GM21786 (cell line): ENCODE measurements around the gene RYR1.
"Not testable (repeated sequence)": the region's sequence is repeated elsewhere in the genome, so short reads cannot be mapped to it uniquely, and the experiment has no call there.

Source experiments
- ATAC-seq: cut with Tn5 transposase; IDR thresholded peaks from one replicate; pipeline ENCODE4 v1.9.1; 2021; ENCODE audit not compliant: unreplicated experiment

RYR1 gene

DNA sequence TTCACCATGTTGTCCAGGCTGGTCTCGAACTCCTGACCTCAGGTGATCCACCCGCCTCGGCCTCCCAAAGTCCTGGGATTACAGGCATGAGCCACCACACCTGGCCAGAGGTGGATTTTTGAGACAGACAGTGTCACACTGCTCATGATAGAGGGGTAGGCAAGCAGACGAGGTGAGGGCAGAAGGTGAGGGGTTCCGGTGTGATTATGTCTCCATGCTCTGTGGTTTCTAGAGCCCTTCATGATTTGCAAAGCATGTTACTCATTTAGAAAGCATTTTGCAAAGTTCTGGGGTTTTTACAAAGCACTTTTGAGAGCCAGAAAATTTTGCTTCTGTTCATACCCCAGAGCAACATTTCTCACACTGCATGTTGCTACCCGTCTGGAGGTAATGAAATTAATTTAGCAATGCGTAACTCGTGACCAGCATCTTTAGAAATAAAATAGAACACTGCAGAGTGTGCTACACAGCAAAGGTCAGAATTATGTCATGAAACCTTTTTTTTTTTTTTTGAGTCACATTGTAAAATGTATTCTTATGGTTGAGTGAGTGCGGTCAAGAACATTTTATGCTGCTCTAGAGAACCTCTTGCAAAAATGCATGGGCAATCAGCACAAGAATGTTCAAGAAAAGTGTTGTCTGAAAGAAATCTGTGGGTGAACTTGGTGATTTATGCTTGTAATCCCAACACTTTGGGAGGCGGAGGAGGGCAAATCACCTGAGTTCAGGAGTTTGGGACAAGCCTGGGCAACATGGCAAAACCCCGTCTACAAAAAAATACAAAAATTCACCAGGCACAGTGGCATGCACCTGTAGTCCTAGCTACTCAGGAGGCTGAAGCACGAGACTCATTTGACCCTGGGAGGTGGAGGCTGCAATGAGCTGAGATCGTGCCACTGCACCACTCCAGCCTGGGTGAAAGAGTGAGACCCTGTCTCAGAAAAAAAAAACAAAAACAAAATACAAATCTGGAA is 126.2 kb downstream of the RYR1 start:
- ATAC-seq, result peak; percentile 69

DNA sequence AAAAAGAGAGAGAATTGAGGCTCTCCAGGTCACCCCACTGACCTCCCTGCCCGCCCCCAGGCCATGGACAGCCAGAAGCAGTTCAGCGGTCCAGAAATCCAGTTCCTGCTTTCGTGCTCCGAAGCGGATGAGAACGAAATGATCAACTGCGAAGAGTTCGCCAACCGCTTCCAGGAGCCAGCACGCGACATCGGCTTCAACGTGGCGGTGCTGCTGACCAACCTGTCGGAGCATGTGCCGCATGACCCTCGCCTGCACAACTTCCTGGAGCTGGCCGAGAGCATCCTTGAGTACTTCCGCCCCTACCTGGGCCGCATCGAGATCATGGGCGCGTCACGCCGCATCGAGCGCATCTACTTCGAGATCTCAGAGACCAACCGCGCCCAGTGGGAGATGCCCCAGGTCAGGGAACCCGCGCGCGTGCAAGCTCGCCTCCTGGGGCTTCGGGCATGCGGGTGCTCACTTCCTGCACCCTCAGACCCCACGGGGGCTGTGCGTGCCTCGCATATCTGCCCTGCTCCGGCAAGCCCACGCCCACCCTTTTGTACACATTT is 127.6 kb downstream of the RYR1 start:
- ATAC-seq, result no peak

DNA sequence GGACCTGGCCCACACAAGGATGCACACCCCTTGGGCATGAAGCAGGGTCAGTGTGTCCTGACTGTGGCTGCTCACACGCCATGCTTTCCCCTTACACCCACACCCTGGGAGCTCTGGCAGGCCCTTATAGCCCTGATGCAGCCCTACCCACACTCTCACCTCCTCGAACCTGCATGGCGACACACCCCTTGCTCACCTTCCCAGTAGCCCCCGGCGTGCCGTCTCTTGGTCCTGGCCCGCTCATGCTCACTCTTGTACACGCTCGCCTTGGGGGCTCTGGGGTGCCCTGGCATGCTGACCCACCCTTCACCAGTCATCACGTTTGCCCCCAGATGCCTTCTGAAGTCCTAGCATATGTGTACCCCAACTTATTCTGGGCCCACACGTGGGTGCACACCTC is 128.2 kb downstream of the RYR1 start:
- no peak for ATAC-seq

DNA sequence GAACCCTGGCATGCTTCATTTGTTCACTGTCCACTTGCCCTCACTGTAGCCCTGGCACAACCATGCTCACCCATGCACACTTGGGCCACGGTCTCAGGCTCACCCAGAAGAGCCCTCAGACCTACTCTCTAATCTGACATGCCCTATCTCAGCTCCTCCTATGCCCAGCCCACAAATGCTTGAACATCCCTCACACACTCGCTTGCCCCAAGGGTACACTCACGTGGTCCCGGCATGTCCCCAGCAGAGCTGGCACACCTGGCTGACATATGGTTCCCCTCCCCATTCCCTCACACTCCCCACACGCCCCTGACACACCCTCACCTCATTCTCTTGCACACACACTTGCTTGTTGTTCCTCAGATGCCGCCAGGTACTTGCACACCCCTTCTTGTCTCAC is 128.6 kb downstream of the RYR1 start:
- ATAC-seq, result no peak

DNA sequence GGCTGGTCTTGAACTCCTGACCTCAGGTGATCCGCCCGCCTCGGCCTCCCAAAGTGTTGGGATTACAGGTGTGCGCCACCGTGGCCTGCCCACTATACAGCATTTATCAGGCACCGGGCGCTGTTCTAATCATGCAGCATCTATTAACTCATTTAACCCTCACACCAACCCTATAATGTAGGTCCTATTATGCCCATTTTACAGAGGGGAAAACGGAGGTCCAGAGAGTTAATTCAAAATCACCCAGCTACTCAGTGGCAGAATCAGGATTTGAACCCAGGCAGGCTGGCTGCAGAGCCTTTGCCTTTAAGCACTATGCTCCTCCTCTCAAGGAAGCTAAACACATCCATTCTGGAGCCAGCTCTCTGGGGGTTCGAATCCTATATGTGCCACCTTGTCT is 130.0 kb downstream of the RYR1 start:
- no peak for ATAC-seq

DNA sequence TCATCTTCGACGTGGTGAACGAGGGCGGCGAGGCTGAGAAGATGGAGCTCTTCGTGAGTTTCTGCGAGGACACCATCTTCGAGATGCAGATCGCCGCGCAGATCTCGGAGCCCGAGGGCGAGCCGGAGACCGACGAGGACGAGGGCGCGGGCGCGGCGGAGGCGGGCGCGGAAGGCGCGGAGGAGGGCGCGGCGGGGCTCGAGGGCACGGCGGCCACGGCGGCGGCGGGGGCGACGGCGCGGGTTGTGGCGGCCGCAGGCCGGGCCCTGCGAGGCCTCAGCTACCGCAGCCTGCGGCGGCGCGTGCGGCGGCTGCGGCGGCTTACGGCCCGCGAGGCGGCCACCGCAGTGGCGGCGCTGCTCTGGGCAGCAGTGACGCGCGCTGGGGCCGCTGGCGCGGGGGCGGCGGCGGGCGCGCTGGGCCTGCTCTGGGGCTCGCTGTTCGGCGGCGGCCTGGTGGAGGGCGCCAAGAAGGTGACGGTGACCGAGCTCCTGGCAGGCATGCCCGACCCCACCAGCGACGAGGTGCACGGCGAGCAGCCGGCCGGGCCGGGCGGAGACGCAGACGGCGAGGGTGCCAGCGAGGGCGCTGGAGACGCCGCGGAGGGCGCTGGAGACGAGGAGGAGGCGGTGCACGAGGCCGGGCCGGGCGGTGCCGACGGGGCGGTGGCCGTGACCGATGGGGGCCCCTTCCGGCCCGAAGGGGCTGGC is 131.6 kb downstream of the RYR1 start:
- no peak for ATAC-seq

DNA sequence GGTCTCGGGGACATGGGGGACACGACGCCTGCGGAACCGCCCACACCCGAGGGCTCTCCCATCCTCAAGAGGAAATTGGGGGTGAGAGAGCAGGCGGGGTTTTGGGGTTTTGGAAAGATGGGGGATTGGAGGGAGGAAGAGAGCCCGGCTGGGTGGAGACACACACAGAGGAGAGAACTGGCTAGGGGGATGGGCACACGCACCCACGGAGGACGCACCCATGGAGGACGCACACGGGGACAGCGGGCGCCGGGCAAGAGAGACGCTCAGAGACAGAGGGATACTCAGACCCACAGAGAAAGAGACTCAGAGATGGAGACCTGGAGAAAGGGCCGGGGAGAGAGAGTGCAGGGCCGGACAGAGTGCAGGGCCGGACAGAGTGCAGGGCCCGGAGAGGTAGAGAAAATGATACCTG is 132.2 kb downstream of the RYR1 start:
- no peak for ATAC-seq

DNA sequence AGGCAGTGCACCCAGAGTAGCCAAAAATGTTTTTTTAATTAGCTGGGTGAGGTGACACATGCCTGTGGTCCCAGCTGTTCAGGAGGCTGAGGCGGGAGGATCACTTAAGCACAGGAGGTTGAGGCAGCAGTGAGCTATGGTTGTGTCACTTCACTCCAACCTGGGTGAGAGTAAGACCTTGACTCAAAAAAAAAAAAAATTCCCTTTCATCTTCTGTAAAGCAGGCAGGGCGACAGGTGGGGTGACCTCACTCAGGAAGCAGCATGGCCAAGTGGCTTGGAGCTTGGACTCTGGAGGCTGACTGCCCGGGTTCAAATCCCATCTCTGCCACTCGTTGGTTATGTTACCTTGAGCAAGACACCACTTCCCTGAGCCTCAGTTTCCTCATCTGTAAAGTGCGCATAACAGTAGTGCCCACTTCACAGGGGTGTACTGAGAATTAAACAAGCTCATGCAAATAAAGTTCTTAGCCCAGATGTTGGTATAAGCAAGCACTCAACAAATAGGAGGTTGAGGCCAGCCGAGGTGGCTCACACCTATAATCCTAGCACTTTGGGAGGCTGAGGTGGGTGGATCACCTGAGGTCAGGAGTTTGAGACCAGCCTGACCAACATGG is 136.0 kb downstream of the RYR1 start:
- no peak for ATAC-seq

DNA sequence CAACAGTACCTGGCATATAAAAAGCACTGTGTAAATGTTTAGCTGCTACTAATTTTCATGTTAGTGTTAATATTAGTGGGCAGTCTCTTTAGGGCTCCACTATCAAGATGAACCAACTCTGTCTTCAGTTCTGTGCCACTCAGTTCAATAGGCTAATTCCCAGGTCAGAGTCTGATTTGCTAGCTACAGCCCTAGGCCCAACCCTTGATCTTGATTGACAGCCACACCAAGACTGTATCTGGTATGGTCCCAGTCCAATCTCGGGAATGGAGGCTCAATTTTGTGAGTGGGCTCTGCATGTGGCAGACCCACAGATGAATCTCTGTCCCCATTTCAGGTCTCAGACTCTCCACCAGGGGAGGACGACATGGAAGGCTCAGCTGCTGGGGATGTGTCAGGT is 138.2 kb downstream of the RYR1 start:
- no peak for ATAC-seq

DNA sequence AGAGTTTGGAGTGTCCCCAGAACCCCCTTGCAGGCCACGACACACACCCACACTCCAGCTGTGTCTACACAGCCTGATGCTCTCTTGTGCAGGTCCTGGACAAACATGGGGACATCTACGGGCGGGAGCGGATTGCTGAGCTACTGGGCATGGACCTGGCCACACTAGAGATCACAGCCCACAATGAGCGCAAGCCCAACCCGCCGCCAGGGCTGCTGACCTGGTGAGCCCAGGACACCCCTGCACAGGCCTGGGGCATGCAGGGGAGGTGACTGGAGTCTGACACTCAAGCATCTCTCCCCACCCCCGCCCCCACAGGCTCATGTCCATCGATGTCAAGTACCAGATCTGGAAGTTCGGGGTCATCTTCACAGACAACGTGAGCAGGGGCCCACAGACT is 144.3 kb downstream of the RYR1 start:
- ATAC-seq, result no peak

DNA sequence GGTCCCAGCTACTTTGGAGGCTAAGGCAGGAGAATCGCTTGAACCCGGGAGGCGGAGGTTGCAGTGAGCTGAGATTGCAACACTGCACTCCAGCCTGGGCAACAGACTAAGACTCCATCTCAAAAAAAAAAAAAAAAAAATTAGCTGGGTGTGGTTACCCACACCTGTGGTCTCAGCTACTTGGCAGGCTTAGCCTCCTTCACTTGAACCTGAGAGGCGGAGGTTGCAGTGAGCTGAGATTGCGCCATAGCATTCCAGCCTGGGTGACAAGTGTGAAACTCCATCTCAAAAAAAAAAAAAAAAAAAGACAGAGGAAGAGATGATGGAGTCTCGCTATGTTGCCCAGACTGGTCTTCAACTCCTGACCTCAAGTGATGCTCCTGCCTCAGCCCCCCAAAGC is 145.8 kb downstream of the RYR1 start:
- not testable (repeated sequence) for ATAC-seq

DNA sequence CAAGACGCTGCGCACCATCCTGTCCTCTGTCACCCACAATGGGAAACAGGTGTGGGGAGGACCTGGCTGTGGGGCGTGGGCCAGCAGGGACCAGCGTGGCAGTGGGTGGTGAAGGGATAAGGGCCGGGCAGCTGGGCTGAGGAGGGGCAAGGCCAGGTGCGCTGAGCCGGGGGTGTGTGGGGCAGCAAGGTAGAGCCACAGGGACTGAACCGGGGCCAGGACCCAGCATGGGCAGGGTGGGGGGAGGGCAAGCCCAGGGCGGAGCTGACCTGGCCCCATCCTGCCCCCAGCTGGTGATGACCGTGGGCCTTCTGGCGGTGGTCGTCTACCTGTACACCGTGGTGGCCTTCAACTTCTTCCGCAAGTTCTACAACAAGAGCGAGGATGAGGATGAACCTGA is 146.6 kb downstream of the RYR1 start:
- no peak for ATAC-seq

DNA sequence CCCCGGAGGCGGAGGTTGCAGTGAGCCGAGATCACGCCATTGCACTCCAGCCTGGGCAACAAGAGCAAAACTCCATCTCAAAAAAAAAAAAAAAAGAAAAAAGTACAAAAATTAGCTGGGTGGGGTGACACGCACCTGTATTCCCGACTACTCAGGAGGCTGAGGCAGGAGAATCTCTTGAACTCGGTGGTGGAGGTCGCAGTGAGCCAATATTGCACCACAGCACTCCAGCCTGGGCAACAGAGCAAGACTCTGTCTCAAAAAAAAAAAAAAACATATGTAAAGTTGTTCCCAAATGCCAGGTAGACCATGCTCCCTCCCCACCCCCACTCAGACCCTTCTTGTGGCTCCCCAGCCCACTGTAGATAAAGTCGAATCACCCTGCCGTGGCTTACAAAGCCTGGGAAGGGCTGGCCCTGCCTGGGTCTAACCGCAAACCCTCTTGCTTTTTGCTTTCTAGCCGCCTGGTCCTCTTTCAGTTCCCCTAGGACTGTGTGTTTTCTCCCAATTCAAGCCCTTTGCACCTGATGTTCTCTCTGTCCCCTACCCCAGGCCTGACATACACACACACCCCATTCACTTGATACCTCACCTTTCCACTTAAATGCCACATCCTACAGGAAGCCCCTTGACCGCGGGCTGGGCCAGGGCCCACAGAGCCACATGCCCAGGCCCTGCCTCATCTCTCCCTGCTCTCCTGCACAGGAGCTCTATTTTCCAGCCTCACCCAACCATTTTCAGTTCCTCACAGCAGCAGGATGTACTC is 149.9 kb downstream of the RYR1 start:
- peak; percentile 81 for ATAC-seq

DNA sequence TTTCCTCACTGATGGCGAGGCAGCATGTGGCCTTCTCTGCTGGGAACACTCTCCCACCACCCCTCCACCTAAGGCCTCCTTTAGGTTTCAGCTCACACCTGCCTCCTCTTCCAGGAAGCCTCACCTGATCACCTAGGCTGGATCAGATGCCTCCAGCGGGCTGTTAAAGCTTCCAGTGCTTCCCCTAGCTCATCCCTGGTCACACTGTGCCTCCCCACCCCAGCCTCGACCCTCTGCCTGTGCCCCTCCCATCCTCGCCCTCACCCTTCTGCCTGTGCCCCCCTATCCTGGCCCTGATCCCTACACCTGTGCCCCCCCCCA is 150.5 kb downstream of the RYR1 start:
- ATAC-seq, result no peak

DNA sequence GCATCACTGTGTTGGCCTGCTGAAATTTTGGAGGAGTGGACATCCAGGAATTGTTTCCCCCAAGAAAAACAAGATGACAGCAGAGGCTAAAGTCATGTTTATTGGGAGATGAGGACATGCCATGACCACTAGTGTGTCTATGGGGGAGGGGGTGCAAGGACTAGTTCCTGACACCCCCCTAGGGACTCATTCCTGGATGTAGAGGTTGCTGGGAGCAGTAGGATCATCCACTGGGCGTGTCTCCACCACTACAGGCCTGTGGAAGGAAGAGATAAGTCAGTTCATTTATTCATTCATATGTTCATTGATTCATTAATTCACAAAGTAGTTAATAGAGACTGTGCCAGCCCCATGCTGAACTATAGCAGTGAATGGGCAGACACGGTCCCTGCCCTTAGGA is 154.1 kb downstream of the RYR1 start:
- ATAC-seq, result no peak

DNA sequence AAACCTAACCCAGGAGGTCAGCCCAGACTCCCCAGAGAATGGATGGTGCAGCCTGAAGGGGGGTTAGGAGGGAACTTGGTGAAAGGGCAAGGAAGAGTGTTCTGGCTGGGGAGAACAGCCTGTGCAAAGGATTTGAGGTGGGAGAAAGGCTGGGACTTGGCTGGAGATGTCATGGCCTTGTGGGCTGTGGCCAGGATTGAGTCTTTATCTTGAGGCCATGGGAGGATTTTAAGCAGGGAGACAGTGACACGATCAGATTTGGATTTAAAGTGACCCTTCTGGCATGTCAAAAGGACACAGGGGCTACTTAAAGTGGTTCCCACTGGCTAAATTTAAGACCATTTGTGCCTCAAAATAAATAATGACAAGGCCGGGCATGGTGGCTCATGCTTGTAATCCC is 154.6 kb downstream of the RYR1 start:
- ATAC-seq, result no peak

DNA sequence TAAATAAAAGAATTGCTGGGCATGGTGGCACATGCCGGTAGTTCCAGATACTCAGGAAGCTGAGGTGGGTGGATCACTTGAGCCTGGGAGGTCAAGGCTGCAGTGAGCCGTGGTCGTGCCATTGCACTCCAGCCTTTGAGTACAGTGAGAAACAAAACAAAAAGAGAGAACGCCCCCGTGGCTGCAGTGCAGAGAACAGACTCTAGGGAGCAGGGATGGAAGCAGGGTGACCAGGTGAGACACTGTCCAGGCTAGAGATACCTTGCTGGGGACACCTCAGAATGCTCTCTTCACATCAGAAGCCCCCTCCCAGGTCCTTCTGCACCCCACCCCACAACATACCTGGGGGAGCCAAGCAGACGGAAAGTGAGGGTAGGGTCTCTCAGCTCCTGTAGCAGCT is 159.4 kb downstream of the RYR1 start:
- no peak for ATAC-seq

DNA sequence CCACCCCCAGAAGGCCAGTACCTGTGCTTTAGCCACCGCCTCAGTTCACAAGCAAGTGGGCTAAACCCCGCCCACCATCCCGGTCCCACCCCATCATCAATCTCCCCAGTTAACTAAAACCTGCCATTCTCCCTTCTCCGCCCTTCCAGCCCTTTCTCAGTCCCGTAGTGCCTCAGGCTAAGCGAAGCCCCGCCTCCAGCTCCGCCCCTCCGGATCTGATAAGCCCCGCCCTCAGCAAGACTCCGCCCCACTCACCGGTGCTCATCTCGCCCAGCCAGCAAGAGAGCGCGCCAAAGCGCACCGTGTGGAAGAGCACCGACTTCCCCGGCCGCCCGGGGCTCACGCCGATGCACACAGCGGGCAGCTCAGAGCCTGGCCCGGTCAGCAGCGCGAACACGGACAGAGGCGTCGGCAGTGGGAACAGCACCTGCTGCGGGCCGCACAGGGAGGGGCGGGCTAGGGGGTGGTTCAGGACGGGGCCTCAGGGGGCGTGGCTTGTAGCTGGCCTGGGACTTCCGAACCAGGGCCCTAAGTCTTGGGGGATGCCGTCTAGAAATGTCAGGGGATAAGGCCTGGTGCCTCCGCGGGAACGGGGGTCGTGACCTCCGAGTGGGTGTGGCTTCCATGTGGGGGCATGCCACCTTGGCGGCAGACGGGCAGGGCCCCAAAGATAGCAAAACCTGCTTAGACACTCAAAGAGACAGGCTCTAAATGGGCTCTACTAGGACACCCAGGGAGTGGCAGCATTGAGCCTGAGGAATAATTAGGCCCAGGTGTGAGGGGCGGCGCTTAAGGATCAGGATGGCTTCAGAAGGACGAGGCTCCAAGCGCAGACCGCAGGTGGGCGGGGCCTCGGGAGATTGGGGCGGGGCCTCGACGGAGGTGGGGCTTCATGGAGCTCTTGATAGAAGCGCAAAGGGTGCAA is 162.8 kb downstream of the RYR1 start:
- ATAC-seq, result no peak

DNA sequence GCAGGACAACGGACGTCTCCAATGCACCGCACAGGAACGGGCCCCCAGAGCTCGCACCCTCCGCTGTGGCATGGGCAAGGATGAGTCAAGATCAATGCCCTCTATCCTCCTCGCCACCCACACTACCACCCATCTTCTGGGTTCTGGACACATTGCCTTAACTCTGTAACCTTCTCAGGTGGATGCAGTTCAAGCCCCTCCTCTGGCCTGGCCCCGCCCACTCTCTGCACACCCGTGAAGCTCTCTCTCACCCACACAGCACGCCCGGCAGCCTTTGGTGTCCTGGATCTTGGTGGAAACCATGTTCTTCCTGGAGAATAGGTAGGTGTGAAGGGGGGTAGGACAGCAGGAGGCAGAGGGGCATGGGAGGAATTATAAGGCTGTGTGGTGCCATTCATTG is 163.6 kb downstream of the RYR1 start:
- no peak for ATAC-seq

DNA sequence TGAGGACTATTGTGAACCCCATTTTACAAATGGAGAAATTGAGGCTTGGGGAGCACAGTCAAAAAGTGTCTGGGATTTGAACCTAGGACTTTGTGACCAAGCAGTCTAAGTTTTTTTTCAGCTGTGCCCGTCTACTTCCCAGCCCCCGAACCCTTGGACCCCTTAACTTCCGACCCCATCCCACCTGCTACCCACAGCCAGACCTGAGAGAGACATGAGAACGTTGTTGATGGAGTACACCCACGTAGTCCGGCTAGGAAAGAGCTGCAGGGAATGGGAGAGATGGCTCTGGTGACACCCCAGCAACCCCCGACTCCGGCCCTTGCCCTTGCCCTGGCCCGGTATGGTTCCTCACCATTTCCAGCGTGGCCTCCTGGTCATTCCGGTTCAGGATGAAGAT is 166.2 kb downstream of the RYR1 start:
- ATAC-seq, result no peak
